ENCODE results near the gene ALOXE3.

The ALOXE3 gene

GRCh38 chr17:8101721-8102120 lies 16.6 kb downstream of the ALOXE3 start:
- Histone ChIP-seq H3K4me3 (no peak overlapping the region), H3K9me3 (no peaks in the 10 kb centered on the region), H3K27me3 (ENCODE audit: low read depth) (no peaks in the 10 kb centered on the region), H3K4me1 (no peaks in the 10 kb centered on the region), H3K36me3 (replicated peaks) (no peaks in the 10 kb centered on the region)
- no peak for DNase-seq (ENCODE audit: low spot score in 2 of 2)
- in situ Hi-C loops (cut with MboI; ENCODE audit: low sequenced_read_pairs), result no loop called here

GRCh38 chr17:8100763-8101162 lies 17.6 kb downstream of the ALOXE3 start:
- H3K4me3 ChIP-seq, result no peak overlapping the region
- in situ Hi-C loops (cut with MboI; ENCODE audit: low sequenced_read_pairs), result no loop called here
- H3K36me3 ChIP-seq (replicated peaks), result no peaks in the 10 kb centered on the region
- no peaks in the 10 kb centered on the region for H3K9me3 ChIP-seq
- no peaks in the 10 kb centered on the region for H3K27me3 ChIP-seq (ENCODE audit: low read depth)
- DNase-seq (ENCODE audit: low spot score in 2 of 2), result no peak
- H3K4me1 ChIP-seq, result no peaks in the 10 kb centered on the region

GRCh38 chr17:8100111-8100510 lies 18.2 kb downstream of the ALOXE3 start:
- H3K4me3 ChIP-seq, result no peak overlapping the region
- H3K4me1 ChIP-seq, result no peaks in the 10 kb centered on the region
- in situ Hi-C loops (cut with MboI; ENCODE audit: low sequenced_read_pairs), result no loop called here
- H3K27me3 ChIP-seq (ENCODE audit: low read depth), result no peaks in the 10 kb centered on the region
- H3K36me3 ChIP-seq (replicated peaks), result no peaks in the 10 kb centered on the region
- no peaks in the 10 kb centered on the region for H3K9me3 ChIP-seq
- DNase-seq (ENCODE audit: low spot score in 2 of 2), result no peak

GRCh38 chr17:8096541-8096940 lies 21.8 kb downstream of the ALOXE3 start:
- Histone ChIP-seq H3K4me1 (no peaks in the 10 kb centered on the region), H3K36me3 (replicated peaks) (no peaks in the 10 kb centered on the region), H3K4me3 (no peak overlapping the region), H3K9me3 (no peaks in the 10 kb centered on the region), H3K27me3 (ENCODE audit: low read depth) (no peaks in the 10 kb centered on the region)
- no peak for DNase-seq (ENCODE audit: low spot score in 2 of 2)
- in situ Hi-C loops (cut with MboI; ENCODE audit: low sequenced_read_pairs), result no loop called here

- DNase-seq (ENCODE audit: low spot score in 2 of 2), result no peak
- Histone ChIP-seq H3K36me3 (replicated peaks) (no peaks in the 10 kb centered on the region), H3K27me3 (ENCODE audit: low read depth) (peaks cover 2% of the 10 kb centered on the region; the same call in 1 of the 2 replicates), H3K4me3 (no peak overlapping the region), H3K4me1 (no peaks in the 10 kb centered on the region), H3K9me3 (no peaks in the 10 kb centered on the region)
- in situ Hi-C loops (cut with MboI; ENCODE audit: low sequenced_read_pairs), result no loop called here
Observed at GRCh38 chr17:8095361-8095760, 23.0 kb downstream of the ALOXE3 start.

- DNase-seq (ENCODE audit: low spot score in 2 of 2), result no peak
- peaks cover 20% of the 10 kb centered on the region for H3K27me3 ChIP-seq (ENCODE audit: low read depth)
Observed at GRCh38 chr17:8091033-8091687, 27.2 kb downstream of the ALOXE3 start.

GRCh38 chr17:8089728-8090127 lies 28.6 kb downstream of the ALOXE3 start:
- no peaks in the 10 kb centered on the region for H3K36me3 ChIP-seq (replicated peaks)
- DNase-seq (ENCODE audit: low spot score in 2 of 2), result no peak
- no peaks in the 10 kb centered on the region for H3K9me3 ChIP-seq
- H3K4me1 ChIP-seq, result no peaks in the 10 kb centered on the region
- in situ Hi-C loops (cut with MboI; ENCODE audit: low sequenced_read_pairs), result no loop called here
- peaks cover 20% of the 10 kb centered on the region for H3K27me3 ChIP-seq (ENCODE audit: low read depth)
- H3K4me3 ChIP-seq, result no peak overlapping the region

More at GRCh38 chr17:8091033-8091687, 27.2 kb downstream of the ALOXE3 start:
- Histone ChIP-seq H3K4me3 (no peak overlapping the region), H3K9me3 (no peaks in the 10 kb centered on the region), H3K4me1 (no peaks in the 10 kb centered on the region), H3K36me3 (replicated peaks) (no peaks in the 10 kb centered on the region)
- in situ Hi-C loops (cut with MboI; ENCODE audit: low sequenced_read_pairs), result no loop called here

GRCh38 chr17:8087952-8088230 lies 30.4 kb downstream of the ALOXE3 start:
- no peak overlapping the region for H3K4me3 ChIP-seq
- no peak for DNase-seq (ENCODE audit: low spot score in 2 of 2)
- H3K36me3 ChIP-seq (replicated peaks), result no peaks in the 10 kb centered on the region
- peaks cover 20% of the 10 kb centered on the region for H3K27me3 ChIP-seq (ENCODE audit: low read depth)
- in situ Hi-C loops (cut with MboI; ENCODE audit: low sequenced_read_pairs), result no loop called here
- H3K4me1 ChIP-seq, result no peaks in the 10 kb centered on the region
- H3K9me3 ChIP-seq, result no peaks in the 10 kb centered on the region

- Histone ChIP-seq H3K4me3 (no peak within 1 kb of the TSS), H3K9me3 (no peaks in the 10 kb centered on the region), H3K36me3 (replicated peaks) (no peaks in the 10 kb centered on the region), H3K27me3 (ENCODE audit: low read depth) (peaks cover 20% of the 10 kb centered on the region), H3K4me1 (no peaks in the 10 kb centered on the region)
- in situ Hi-C loops (cut with MboI; ENCODE audit: low sequenced_read_pairs), result no loop called here
- DNase-seq (ENCODE audit: low spot score in 2 of 2), result no peak
Observed at GRCh38 chr17:8087075-8087951, 31.0 kb downstream of the ALOXE3 start, which contains the start of gene ALOX12B. ALOX12B (minus strand) TSS chr17:8087716; CDS start chr17:8087442, 274 bp downstream.

GRCh38 chr17:8084250-8084649 lies 34.1 kb downstream of the ALOXE3 start:
- no peak overlapping the region for H3K4me3 ChIP-seq
- in situ Hi-C loops (cut with MboI; ENCODE audit: low sequenced_read_pairs), result no loop called here
- peaks cover 7% of the 10 kb centered on the region for H3K27me3 ChIP-seq (ENCODE audit: low read depth)
- no peaks in the 10 kb centered on the region for H3K9me3 ChIP-seq
- peaks cover 5% of the 10 kb centered on the region for H3K4me1 ChIP-seq
- H3K36me3 ChIP-seq (replicated peaks), result no peaks in the 10 kb centered on the region
- DNase-seq (ENCODE audit: low spot score in 2 of 2), result no peak

GRCh38 chr17:8082292-8082691 lies 36.0 kb downstream of the ALOXE3 start:
- peaks cover 5% of the 10 kb centered on the region for H3K4me1 ChIP-seq
- H3K4me3 ChIP-seq, result no peak overlapping the region
- no peaks in the 10 kb centered on the region for H3K27me3 ChIP-seq (ENCODE audit: low read depth)
- in situ Hi-C loops (cut with MboI; ENCODE audit: low sequenced_read_pairs), result no loop called here
- no peaks in the 10 kb centered on the region for H3K36me3 ChIP-seq (replicated peaks)
- no peak for DNase-seq (ENCODE audit: low spot score in 2 of 2)
- no peaks in the 10 kb centered on the region for H3K9me3 ChIP-seq

- DNase-seq (ENCODE audit: low spot score in 2 of 2), result no peak
- Histone ChIP-seq H3K4me1 (peaks cover 5% of the 10 kb centered on the region), H3K36me3 (replicated peaks) (no peaks in the 10 kb centered on the region), H3K4me3 (no peak overlapping the region), H3K27me3 (ENCODE audit: low read depth) (no peaks in the 10 kb centered on the region), H3K9me3 (no peaks in the 10 kb centered on the region)
- in situ Hi-C loops (cut with MboI; ENCODE audit: low sequenced_read_pairs), result no loop called here
Observed at GRCh38 chr17:8081876-8082275, 36.4 kb downstream of the ALOXE3 start.

GRCh38 chr17:8080799-8081219 lies 37.5 kb downstream of the ALOXE3 start:
- Histone ChIP-seq H3K36me3 (replicated peaks) (no peaks in the 10 kb centered on the region), H3K4me1 (peaks cover 5% of the 10 kb centered on the region), H3K9me3 (no peaks in the 10 kb centered on the region), H3K27me3 (ENCODE audit: low read depth) (no peaks in the 10 kb centered on the region), H3K4me3 (peak overlapping the region; percentile 57)
- in situ Hi-C loops (cut with MboI; ENCODE audit: low sequenced_read_pairs), result no loop called here
- no peak for DNase-seq (ENCODE audit: low spot score in 2 of 2)

- H3K4me1 ChIP-seq, result peaks cover 5% of the 10 kb centered on the region
- peak overlapping the region; percentile 57 for H3K4me3 ChIP-seq
- no peaks in the 10 kb centered on the region for H3K36me3 ChIP-seq (replicated peaks)
- in situ Hi-C loops (cut with MboI; ENCODE audit: low sequenced_read_pairs), result no loop called here
- H3K27me3 ChIP-seq (ENCODE audit: low read depth), result no peaks in the 10 kb centered on the region
- no peak for DNase-seq (ENCODE audit: low spot score in 2 of 2)
- H3K9me3 ChIP-seq, result no peaks in the 10 kb centered on the region
Observed at GRCh38 chr17:8080208-8080798, 38.0 kb downstream of the ALOXE3 start.

Data from HAP-1 (cell line).